ENCODE measurements around the gene SUPT5H.

Gene SUPT5H

GRCh38 chr19:39465956-39466747 lies 20.8 kb downstream of the SUPT5H start:
- TF ChIP-seq CSRNP3 (CRISPR knock-in tag; IDR thresholded peaks at IDR 0.05), result no peak
- no peak for ATAC-seq

- no peak for ATAC-seq
- TF ChIP-seq PPARA (CRISPR knock-in tag; IDR thresholded peaks at IDR 0.05; ENCODE audit: borderline replicate concordance), result no peak
- no peak for TF ChIP-seq SNAI2 (CRISPR knock-in tag; IDR thresholded peaks at IDR 0.05)
- TF ChIP-seq TOX (CRISPR knock-in tag; IDR thresholded peaks at IDR 0.05; ENCODE audit: borderline replicate concordance), result no peak
- no peak for TF ChIP-seq ARNTL (CRISPR knock-in tag; IDR thresholded peaks at IDR 0.05; ENCODE audit: borderline replicate concordance, low read depth)
- TF ChIP-seq GLIS3 (CRISPR knock-in tag; IDR thresholded peaks at IDR 0.05), result no peak
- TF ChIP-seq POU6F1 (CRISPR knock-in tag; IDR thresholded peaks at IDR 0.05; ENCODE audit: borderline replicate concordance, low read depth), result no peak
- no peak for TF ChIP-seq RARB (CRISPR knock-in tag; IDR thresholded peaks at IDR 0.05)
- TF ChIP-seq CSDC2 (CRISPR knock-in tag; IDR thresholded peaks at IDR 0.05), result no peak
- no peak for TF ChIP-seq CREB5 (CRISPR knock-in tag; IDR thresholded peaks at IDR 0.05; ENCODE audit: low read depth)
- no peak for TF ChIP-seq ZNF8 (CRISPR knock-in tag; IDR thresholded peaks at IDR 0.05)
- no peak for TF ChIP-seq ZFP3 (CRISPR knock-in tag; IDR thresholded peaks at IDR 0.05)
- no peak for TF ChIP-seq BACH2 (CRISPR knock-in tag; IDR thresholded peaks at IDR 0.05; ENCODE audit: borderline replicate concordance)
- TF ChIP-seq ZFP30 (CRISPR knock-in tag; IDR thresholded peaks at IDR 0.05), result no peak
- no peak for TF ChIP-seq OSR1 (CRISPR knock-in tag; IDR thresholded peaks at IDR 0.05)
- TF ChIP-seq ESRRG (CRISPR knock-in tag; IDR thresholded peaks at IDR 0.05), result no peak
- no peak for TF ChIP-seq TCF4 (CRISPR knock-in tag; IDR thresholded peaks at IDR 0.05; ENCODE audit: borderline replicate concordance)
- TF ChIP-seq ZNF70 (CRISPR knock-in tag; IDR thresholded peaks at IDR 0.05), result no peak
- TF ChIP-seq ZNF565 (CRISPR knock-in tag; conservative IDR thresholded peaks at IDR 0.05; ENCODE audit: low read depth), result no peak
- no peak for TF ChIP-seq ISL1 (CRISPR knock-in tag; IDR thresholded peaks at IDR 0.05)
Observed at GRCh38 chr19:39467941-39468340, 22.6 kb downstream of the SUPT5H start.

- TF ChIP-seq GLIS3 (CRISPR knock-in tag; IDR thresholded peaks at IDR 0.05) (no peak), BACH2 (CRISPR knock-in tag; IDR thresholded peaks at IDR 0.05; ENCODE audit: borderline replicate concordance) (no peak), CSRNP3 (CRISPR knock-in tag; IDR thresholded peaks at IDR 0.05) (no peak), RARB (CRISPR knock-in tag; IDR thresholded peaks at IDR 0.05) (no peak), ARNTL (CRISPR knock-in tag; IDR thresholded peaks at IDR 0.05; ENCODE audit: borderline replicate concordance, low read depth) (no peak), OSR1 (CRISPR knock-in tag; IDR thresholded peaks at IDR 0.05) (no peak), ZFP30 (CRISPR knock-in tag; IDR thresholded peaks at IDR 0.05) (no peak), ZC3H10 (CRISPR knock-in tag; IDR thresholded peaks at IDR 0.05) (no peak), ESRRG (CRISPR knock-in tag; IDR thresholded peaks at IDR 0.05) (no peak), PPARA (CRISPR knock-in tag; IDR thresholded peaks at IDR 0.05; ENCODE audit: borderline replicate concordance) (no peak)
- ATAC-seq, result no peak
Observed at GRCh38 chr19:39469036-39469435, 23.7 kb downstream of the SUPT5H start.

- ATAC-seq, result no peak
- TF ChIP-seq TOX (CRISPR knock-in tag; IDR thresholded peaks at IDR 0.05; ENCODE audit: borderline replicate concordance), result no peak
- TF ChIP-seq CREB5 (CRISPR knock-in tag; IDR thresholded peaks at IDR 0.05; ENCODE audit: low read depth), result no peak
- TF ChIP-seq ARNTL (CRISPR knock-in tag; IDR thresholded peaks at IDR 0.05; ENCODE audit: borderline replicate concordance, low read depth), result no peak
- TF ChIP-seq ZFP30 (CRISPR knock-in tag; IDR thresholded peaks at IDR 0.05), result no peak
- no peak for TF ChIP-seq BACH2 (CRISPR knock-in tag; IDR thresholded peaks at IDR 0.05; ENCODE audit: borderline replicate concordance)
- no peak for TF ChIP-seq ZNF565 (CRISPR knock-in tag; conservative IDR thresholded peaks at IDR 0.05; ENCODE audit: low read depth)
- TF ChIP-seq ESRRG (CRISPR knock-in tag; IDR thresholded peaks at IDR 0.05), result no peak
- no peak for TF ChIP-seq ZNF70 (CRISPR knock-in tag; IDR thresholded peaks at IDR 0.05)
- no peak for TF ChIP-seq ISL1 (CRISPR knock-in tag; IDR thresholded peaks at IDR 0.05)
- no peak for TF ChIP-seq ZFP3 (CRISPR knock-in tag; IDR thresholded peaks at IDR 0.05)
- no peak for TF ChIP-seq TCF4 (CRISPR knock-in tag; IDR thresholded peaks at IDR 0.05; ENCODE audit: borderline replicate concordance)
- no peak for TF ChIP-seq OSR1 (CRISPR knock-in tag; IDR thresholded peaks at IDR 0.05)
- TF ChIP-seq POU6F1 (CRISPR knock-in tag; IDR thresholded peaks at IDR 0.05; ENCODE audit: borderline replicate concordance, low read depth), result no peak
- TF ChIP-seq PATZ1 (CRISPR knock-in tag; IDR thresholded peaks at IDR 0.05; ENCODE audit: borderline replicate concordance), result no peak
- no peak for TF ChIP-seq CSDC2 (CRISPR knock-in tag; IDR thresholded peaks at IDR 0.05)
- no peak for TF ChIP-seq SNAI2 (CRISPR knock-in tag; IDR thresholded peaks at IDR 0.05)
Observed at GRCh38 chr19:39469567-39469966, 24.2 kb downstream of the SUPT5H start.
